WTC11 (cell line): ENCODE data around the gene STKLD1. TPM values are rescaled to one million over a fixed set of nuclear protein-coding genes. Genes with fewer than 3 reads are reported as not detected.

Source experiments
- ATAC-seq: fragments of 200-7000 bp; cut with Tn5 transposase; 2 replicates; pipeline ENCODE4 v1.10.0; 2021; ENCODE audit warnings: mild to moderate bottlenecking, moderate library complexity
- CTCF ChIA-PET: fragments of 300-600 bp; sonication (Branson Sonifier 250); formaldehyde crosslinking; loops from one replicate; lab custom pipeline; 2021; ENCODE audit warnings: antibody characterized with exemption; lab: Charles Lee
- POLR2A ChIA-PET: fragments of 350-600 bp; sonication (Branson Sonifier 250); formaldehyde crosslinking; loops from one replicate; lab custom pipeline; 2021; ENCODE audit warnings: antibody characterized with exemption; lab: Charles Lee
- DNase-seq: peaks from one replicate; pipeline ENCODE4 v3.0.0; 2021; ENCODE audit warnings: low spot score
- H3K27ac Mint-ChIP-seq: 2 replicates; pipeline ENCODE4 v1.8.0; 2021; ENCODE audit warnings: mixed read lengths
- H3K27me3 Mint-ChIP-seq: 2 replicates; pipeline ENCODE4 v1.8.0; 2021; ENCODE audit warnings: low read depth, mild to moderate bottlenecking, moderate library complexity, mixed read lengths
- H3K36me3 Mint-ChIP-seq: 2 replicates; pipeline ENCODE4 v1.8.0; 2021; ENCODE audit warnings: mixed read lengths
- H3K4me1 Mint-ChIP-seq: 2 replicates; pipeline ENCODE4 v1.8.0; 2022; ENCODE audit warnings: mixed read lengths
- H3K4me3 Mint-ChIP-seq: 2 replicates; pipeline ENCODE4 v1.8.0; 2021; ENCODE audit warnings: mild to moderate bottlenecking, moderate library complexity, mixed read lengths
- H3K9me3 Mint-ChIP-seq: 2 replicates; pipeline ENCODE4 v1.8.0; 2021; ENCODE audit warnings: mixed read lengths
- CREM ChIP-seq: sonication (generic); formaldehyde crosslinking; IDR thresholded peaks from 2 replicates; pipeline ENCODE4 v1.8.1; 2022; ENCODE audit warnings: mild to moderate bottlenecking, missing genetic modification reagents, moderate library complexity
- FOXJ3 ChIP-seq: sonication (generic); formaldehyde crosslinking; IDR thresholded peaks from 2 replicates; pipeline ENCODE4 v1.9.0; 2021; ENCODE audit warnings: missing genetic modification reagents, mild to moderate bottlenecking, borderline replicate concordance
- FOXP1 ChIP-seq: sonication (generic); formaldehyde crosslinking; IDR thresholded peaks from 2 replicates; pipeline ENCODE4 v1.8.0; 2022; ENCODE audit warnings: missing genetic modification reagents, mild to moderate bottlenecking, moderate library complexity, borderline replicate concordance
- RORB ChIP-seq: fragments of 250-450 bp; sonication (Bioruptor Pico); IDR thresholded peaks from 2 replicates; pipeline ENCODE4 v1.9.0; 2021; ENCODE audit warnings: mild to moderate bottlenecking
- ZNF138 ChIP-seq: sonication (generic); formaldehyde crosslinking; conservative IDR thresholded peaks from 2 replicates; pipeline ENCODE4 v1.8.1; 2022; ENCODE audit warnings: mild to moderate bottlenecking, moderate library complexity, missing genetic modification reagents
- ZNF219 ChIP-seq: sonication (generic); formaldehyde crosslinking; IDR thresholded peaks from 2 replicates; pipeline ENCODE4 v1.8.0; 2023; ENCODE audit warnings: missing genetic modification reagents, mild to moderate bottlenecking, borderline replicate concordance
- ZNF232 ChIP-seq: sonication (generic); formaldehyde crosslinking; IDR thresholded peaks from 2 replicates; pipeline ENCODE4 v1.8.0; 2022; ENCODE audit warnings: mild to moderate bottlenecking, missing genetic modification reagents
- ZNF263 ChIP-seq: sonication (generic); formaldehyde crosslinking; IDR thresholded peaks from 2 replicates; pipeline ENCODE4 v1.8.1; 2022; ENCODE audit warnings: low read depth, mild to moderate bottlenecking, moderate library complexity, missing genetic modification reagents
- total RNA-seq: library from RNA; stranded (reverse); gene quantifications from 3 replicates; pipeline ENCODE4 v1.2.3, GENCODE V29; 2021
- TF ChIP-seq, protein P1 (sequence below): fragments of 200-600 bp; IDR thresholded peaks from 2 replicates; pipeline ENCODE4 v1.8.0; 2022; ENCODE audit warnings: antibody characterized with exemption
- TF ChIP-seq, protein P2 (sequence below): sonication (generic); formaldehyde crosslinking; conservative IDR thresholded peaks from 2 replicates; pipeline ENCODE4 v1.8.1; 2022; ENCODE audit warnings: mild to moderate bottlenecking, missing genetic modification reagents
- TF ChIP-seq, protein P3 (sequence below): sonication (generic); formaldehyde crosslinking; IDR thresholded peaks from 2 replicates; pipeline ENCODE4 v1.8.1; 2023; ENCODE audit warnings: mild to moderate bottlenecking, missing genetic modification reagents, moderate library complexity
- TF ChIP-seq, protein P4 (sequence below): fragments of 250-450 bp; sonication (Bioruptor Pico); IDR thresholded peaks from 2 replicates; pipeline ENCODE4 v1.8.0; 2021; ENCODE audit warnings: mild to moderate bottlenecking
- TF ChIP-seq, protein P5 (sequence below): fragments of 250-450 bp; sonication (Bioruptor Pico); conservative IDR thresholded peaks from 2 replicates; pipeline ENCODE4 v1.9.0; 2021; ENCODE audit warnings: mild to moderate bottlenecking
- TF ChIP-seq, protein P6 (sequence below): sonication (generic); formaldehyde crosslinking; IDR thresholded peaks from 2 replicates; pipeline ENCODE4 v1.8.0; 2023; ENCODE audit warnings: mild to moderate bottlenecking, missing genetic modification reagents
- TF ChIP-seq, protein P7 (sequence below): fragments of 250-450 bp; sonication (Bioruptor Pico); IDR thresholded peaks from 2 replicates; pipeline ENCODE4 v2.1.2; 2022; ENCODE audit warnings: mild to moderate bottlenecking, moderate library complexity

STKLD1 gene
- total RNA-seq, 1 experiment from 2014 or later, result 0.98 TPM

DNA sequence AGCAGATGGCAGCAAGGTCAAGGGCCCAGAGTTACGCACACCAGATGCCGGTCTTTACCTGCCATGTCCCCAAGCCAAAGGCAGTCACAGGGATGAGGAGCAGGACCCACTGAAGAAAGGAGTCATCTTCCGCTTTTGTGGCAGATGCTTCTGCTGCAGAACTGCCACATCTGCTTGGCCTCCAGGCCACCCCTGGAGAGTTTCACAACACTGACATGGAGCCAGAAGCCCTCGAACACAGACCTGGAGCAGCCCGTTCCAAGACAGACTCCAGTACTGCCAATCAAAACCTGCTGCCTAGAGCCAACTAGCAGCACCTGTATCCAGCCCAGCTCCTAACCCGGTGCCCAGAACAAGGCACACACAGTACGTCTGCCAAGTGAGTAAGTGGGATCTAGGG lies 21.4 kb upstream of the STKLD1 start (continued):
- TF ChIP-seq, protein P1, sequence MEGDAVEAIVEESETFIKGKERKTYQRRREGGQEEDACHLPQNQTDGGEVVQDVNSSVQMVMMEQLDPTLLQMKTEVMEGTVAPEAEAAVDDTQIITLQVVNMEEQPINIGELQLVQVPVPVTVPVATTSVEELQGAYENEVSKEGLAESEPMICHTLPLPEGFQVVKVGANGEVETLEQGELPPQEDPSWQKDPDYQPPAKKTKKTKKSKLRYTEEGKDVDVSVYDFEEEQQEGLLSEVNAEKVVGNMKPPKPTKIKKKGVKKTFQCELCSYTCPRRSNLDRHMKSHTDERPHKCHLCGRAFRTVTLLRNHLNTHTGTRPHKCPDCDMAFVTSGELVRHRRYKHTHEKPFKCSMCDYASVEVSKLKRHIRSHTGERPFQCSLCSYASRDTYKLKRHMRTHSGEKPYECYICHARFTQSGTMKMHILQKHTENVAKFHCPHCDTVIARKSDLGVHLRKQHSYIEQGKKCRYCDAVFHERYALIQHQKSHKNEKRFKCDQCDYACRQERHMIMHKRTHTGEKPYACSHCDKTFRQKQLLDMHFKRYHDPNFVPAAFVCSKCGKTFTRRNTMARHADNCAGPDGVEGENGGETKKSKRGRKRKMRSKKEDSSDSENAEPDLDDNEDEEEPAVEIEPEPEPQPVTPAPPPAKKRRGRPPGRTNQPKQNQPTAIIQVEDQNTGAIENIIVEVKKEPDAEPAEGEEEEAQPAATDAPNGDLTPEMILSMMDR, result no peak
- TF ChIP-seq, protein P2, sequence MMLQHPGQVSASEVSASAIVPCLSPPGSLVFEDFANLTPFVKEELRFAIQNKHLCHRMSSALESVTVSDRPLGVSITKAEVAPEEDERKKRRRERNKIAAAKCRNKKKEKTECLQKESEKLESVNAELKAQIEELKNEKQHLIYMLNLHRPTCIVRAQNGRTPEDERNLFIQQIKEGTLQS (CRISPR knock-in tag), result no peak
- TF ChIP-seq ZNF219 (CRISPR knock-in tag) (no peak), ZNF232 (CRISPR knock-in tag) (no peak), CREM (CRISPR knock-in tag) (no peak)

DNA sequence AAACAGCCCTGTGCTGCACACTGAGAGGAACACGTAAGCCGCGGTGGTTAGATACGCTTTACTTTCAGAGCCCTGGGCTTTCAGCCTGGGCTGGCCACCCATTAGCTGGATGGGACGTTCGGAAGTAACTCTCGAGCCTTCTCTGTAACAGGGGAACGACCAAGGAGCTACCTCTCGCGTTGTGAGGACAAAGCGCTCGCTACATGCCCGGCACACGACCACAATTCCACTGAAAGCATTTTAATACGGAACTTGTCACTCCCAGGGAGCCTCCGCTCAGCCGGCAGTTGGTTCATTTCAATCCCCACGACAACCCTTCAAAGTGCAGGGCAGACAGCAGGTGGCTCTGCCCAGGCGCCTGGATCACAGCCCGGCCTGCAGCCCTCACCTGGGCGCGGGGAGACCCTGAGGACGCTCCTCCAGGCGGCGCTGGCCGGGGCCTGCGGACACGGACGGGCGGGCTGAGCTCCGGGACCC lies 20.2 kb upstream of the STKLD1 start:
- H3K27me3 Mint-ChIP-seq, result no peaks in the 10 kb centered on the region
- POLR2A ChIA-PET, result interaction anchor here (0.7 to 1.7 kb wide), 3 partner anchors 8 to 369 kb away, joined by 4 to 9 read pairs (median 7); partner anchors contain the start of genes MED22 and RPL7A
- no peaks in the 10 kb centered on the region for H3K9me3 Mint-ChIP-seq
- H3K4me3 Mint-ChIP-seq, result peak overlapping the region; percentile 90
- no peak overlapping the region; the same call in 1 of the 2 replicates for H3K27ac Mint-ChIP-seq
- CTCF ChIA-PET, result interaction anchor here (0.6 to 7.9 kb wide), 10 partner anchors 8 to 212 kb away, joined by 3 to 74 read pairs (median 6); partner anchors contain the start of genes CACFD1, MED22 and RPL7A
- DNase-seq, result peak; percentile 26
- ATAC-seq, result peak; percentile 2
- peaks cover 17% of the 10 kb centered on the region for H3K4me1 Mint-ChIP-seq
- TF ChIP-seq, protein P3, sequence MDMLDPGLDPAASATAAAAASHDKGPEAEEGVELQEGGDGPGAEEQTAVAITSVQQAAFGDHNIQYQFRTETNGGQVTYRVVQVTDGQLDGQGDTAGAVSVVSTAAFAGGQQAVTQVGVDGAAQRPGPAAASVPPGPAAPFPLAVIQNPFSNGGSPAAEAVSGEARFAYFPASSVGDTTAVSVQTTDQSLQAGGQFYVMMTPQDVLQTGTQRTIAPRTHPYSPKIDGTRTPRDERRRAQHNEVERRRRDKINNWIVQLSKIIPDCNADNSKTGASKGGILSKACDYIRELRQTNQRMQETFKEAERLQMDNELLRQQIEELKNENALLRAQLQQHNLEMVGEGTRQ (CRISPR knock-in tag), result no peak
- TF ChIP-seq FOXJ3 (CRISPR knock-in tag), result no peak
- no peak for TF ChIP-seq FOXP1
- TF ChIP-seq RORB (CRISPR knock-in tag), result no peak
- TF ChIP-seq ZNF138 (CRISPR knock-in tag), result no peak
- no peak for TF ChIP-seq ZNF263
- TF ChIP-seq, protein P4, sequence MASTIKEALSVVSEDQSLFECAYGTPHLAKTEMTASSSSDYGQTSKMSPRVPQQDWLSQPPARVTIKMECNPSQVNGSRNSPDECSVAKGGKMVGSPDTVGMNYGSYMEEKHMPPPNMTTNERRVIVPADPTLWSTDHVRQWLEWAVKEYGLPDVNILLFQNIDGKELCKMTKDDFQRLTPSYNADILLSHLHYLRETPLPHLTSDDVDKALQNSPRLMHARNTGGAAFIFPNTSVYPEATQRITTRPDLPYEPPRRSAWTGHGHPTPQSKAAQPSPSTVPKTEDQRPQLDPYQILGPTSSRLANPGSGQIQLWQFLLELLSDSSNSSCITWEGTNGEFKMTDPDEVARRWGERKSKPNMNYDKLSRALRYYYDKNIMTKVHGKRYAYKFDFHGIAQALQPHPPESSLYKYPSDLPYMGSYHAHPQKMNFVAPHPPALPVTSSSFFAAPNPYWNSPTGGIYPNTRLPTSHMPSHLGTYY, result no peak
- H3K36me3 Mint-ChIP-seq, result peaks cover 33% of the 10 kb centered on the region

DNA sequence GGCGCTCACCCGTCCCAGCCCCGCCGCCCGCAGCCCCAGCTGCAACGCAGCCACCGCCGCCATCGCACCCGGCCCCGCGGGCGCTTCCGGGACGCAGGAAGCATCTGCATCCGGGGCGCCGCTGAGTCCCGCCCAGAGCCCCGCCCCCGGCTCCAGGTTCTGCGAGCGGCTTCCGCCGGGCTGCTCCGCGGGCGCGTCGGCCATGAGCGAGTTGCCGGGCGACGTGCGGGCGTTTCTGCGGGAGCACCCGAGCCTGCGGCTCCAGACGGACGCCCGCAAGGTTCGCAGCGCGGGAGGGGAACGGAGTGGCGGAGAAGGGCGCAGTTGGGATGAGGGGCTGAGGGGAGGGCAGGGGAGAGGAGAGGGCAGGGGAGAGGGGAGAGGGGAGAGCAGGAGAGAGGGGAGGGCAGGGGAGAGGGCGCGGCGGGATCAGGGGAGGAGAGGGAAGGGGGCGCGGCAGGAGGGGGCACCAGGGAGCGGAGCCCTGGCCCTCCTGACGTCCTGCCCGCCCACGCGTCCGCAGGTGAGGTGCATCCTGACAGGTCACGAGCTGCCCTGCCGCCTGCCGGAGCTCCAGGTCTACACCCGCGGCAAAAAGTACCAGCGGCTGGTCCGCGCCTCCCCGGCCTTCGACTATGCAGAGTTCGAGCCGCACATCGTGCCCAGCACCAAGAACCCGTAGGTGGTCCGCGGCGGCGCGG lies 19.6 kb upstream of the STKLD1 start, which contains the start of the genes SURF1 and SURF2:
TSS of gene SURF1 (minus strand) at position 97 of the 701 bp plus-strand sequence. CDS start at position 63, 34 bp downstream.
TSS of gene SURF2 (plus strand) at position 160 of the 701 bp plus-strand sequence. CDS start at position 203, 43 bp downstream.
- POLR2A ChIA-PET, result interaction anchor here (0.8 to 1.7 kb wide), 4 partner anchors 9 to 74 kb away, joined by 3 to 7 read pairs (median 4); partner anchors contain the start of genes MED22 and RPL7A
- no peaks in the 10 kb centered on the region for H3K27me3 Mint-ChIP-seq
- H3K9me3 Mint-ChIP-seq, result no peaks in the 10 kb centered on the region
- DNase-seq (peak; percentile 89), ATAC-seq (peak; percentile 38)
- CTCF ChIA-PET, result interaction anchor here (0.6 to 7.9 kb wide), 12 partner anchors 9 to 212 kb away, joined by 3 to 74 read pairs (median 6); partner anchors contain the start of genes CACFD1, MED22, RPL7A and SLC2A6
- H3K27ac Mint-ChIP-seq, result no peak within 1 kb of the TSS; the same call in 1 of the 2 replicates
- H3K36me3 Mint-ChIP-seq, result peaks cover 32% of the 10 kb centered on the region
- peaks cover 17% of the 10 kb centered on the region for H3K4me1 Mint-ChIP-seq
- H3K4me3 Mint-ChIP-seq, result peak within 1 kb of the TSS; percentile 90
- TF ChIP-seq, protein P5, sequence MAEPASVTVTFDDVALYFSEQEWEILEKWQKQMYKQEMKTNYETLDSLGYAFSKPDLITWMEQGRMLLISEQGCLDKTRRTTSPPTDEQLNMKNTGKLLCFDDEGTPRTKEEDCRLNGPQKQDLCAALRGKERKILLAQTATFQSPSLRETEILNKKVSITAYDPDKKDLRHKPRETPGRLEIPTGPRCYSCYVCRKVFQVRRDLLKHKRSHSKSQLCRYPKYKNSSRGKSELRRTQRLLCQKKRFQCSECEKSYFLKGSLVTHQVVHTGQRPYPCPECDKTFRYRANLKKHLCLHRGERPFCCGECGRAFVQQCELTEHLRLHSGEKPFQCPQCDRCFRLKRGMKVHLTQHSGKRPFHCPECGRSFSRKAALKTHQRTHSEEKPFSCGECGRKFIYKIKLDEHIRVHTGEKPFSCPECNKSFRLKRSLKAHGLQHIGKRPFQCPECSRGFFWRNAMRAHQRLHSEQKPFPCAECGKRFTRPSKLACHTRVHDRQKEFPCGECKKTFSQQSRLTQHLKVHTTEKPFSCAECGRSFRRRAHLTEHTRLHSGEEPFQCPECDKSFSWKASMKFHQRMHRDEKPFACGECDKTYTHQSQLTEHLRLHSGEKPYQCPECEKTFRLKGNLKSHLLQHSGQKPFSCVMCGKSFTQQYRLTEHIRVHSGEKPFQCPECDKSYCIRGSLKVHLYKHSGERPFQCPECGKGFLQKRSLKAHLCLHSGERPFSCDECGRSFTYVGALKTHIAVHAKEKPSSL (CRISPR knock-in tag), result no peak
- TF ChIP-seq, protein P6, sequence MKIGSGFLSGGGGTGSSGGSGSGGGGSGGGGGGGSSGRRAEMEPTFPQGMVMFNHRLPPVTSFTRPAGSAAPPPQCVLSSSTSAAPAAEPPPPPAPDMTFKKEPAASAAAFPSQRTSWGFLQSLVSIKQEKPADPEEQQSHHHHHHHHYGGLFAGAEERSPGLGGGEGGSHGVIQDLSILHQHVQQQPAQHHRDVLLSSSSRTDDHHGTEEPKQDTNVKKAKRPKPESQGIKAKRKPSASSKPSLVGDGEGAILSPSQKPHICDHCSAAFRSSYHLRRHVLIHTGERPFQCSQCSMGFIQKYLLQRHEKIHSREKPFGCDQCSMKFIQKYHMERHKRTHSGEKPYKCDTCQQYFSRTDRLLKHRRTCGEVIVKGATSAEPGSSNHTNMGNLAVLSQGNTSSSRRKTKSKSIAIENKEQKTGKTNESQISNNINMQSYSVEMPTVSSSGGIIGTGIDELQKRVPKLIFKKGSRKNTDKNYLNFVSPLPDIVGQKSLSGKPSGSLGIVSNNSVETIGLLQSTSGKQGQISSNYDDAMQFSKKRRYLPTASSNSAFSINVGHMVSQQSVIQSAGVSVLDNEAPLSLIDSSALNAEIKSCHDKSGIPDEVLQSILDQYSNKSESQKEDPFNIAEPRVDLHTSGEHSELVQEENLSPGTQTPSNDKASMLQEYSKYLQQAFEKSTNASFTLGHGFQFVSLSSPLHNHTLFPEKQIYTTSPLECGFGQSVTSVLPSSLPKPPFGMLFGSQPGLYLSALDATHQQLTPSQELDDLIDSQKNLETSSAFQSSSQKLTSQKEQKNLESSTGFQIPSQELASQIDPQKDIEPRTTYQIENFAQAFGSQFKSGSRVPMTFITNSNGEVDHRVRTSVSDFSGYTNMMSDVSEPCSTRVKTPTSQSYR (CRISPR knock-in tag), result no peak
- TF ChIP-seq, protein P7, sequence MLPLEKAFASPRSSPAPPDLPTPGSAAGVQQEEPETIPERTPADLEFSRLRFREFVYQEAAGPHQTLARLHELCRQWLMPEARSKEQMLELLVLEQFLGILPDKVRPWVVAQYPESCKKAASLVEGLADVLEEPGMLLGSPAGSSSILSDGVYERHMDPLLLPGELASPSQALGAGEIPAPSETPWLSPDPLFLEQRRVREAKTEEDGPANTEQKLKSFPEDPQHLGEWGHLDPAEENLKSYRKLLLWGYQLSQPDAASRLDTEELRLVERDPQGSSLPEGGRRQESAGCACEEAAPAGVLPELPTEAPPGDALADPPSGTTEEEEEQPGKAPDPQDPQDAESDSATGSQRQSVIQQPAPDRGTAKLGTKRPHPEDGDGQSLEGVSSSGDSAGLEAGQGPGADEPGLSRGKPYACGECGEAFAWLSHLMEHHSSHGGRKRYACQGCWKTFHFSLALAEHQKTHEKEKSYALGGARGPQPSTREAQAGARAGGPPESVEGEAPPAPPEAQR (CRISPR knock-in tag), result no peak
